ENCODE results near the gene MAP1LC3B.

The MAP1LC3B gene

GRCh38 chr16:87437327-87437726 lies 45.2 kb downstream of the MAP1LC3B start:
- TF ChIP-seq ZNF362 (tag by site-specific recombination; IDR thresholded peaks at IDR 0.05) (no peak), ZNF610 (tag by site-specific recombination; IDR thresholded peaks at IDR 0.05; ENCODE audit: borderline replicate concordance) (no peak), ZNF324 (tag by site-specific recombination; IDR thresholded peaks at IDR 0.05) (no peak), ZNF214 (tag by site-specific recombination; IDR thresholded peaks at IDR 0.05; ENCODE audit: borderline replicate concordance) (no peak), ZNF571 (tag by site-specific recombination; IDR thresholded peaks at IDR 0.05) (no peak), ZNF768 (tag by site-specific recombination; IDR thresholded peaks at IDR 0.05) (no peak), ZNF350 (tag by site-specific recombination; IDR thresholded peaks at IDR 0.05) (no peak), ZNF157 (tag by site-specific recombination; IDR thresholded peaks at IDR 0.05) (no peak), ZNF785 (tag by site-specific recombination; IDR thresholded peaks at IDR 0.05) (no peak), ZNF248 (tag by site-specific recombination; IDR thresholded peaks at IDR 0.05) (no peak), EGR2 (tag by site-specific recombination; IDR thresholded peaks at IDR 0.05; ENCODE audit: low read depth) (no peak), ZNF302 (tag by site-specific recombination; IDR thresholded peaks at IDR 0.05; ENCODE audit: low read depth) (no peak), HOXC10 (CRISPR knock-in tag; IDR thresholded peaks at IDR 0.05) (no peak), ZNF621 (tag by site-specific recombination; IDR thresholded peaks at IDR 0.05) (no peak), ZNF391 (tag by site-specific recombination; IDR thresholded peaks at IDR 0.05; ENCODE audit: borderline replicate concordance, low read depth) (no peak), ZNF121 (tag by site-specific recombination; IDR thresholded peaks at IDR 0.05) (no peak), RBAK (tag by site-specific recombination; IDR thresholded peaks at IDR 0.05) (no peak)
- TF ChIP-seq, protein P1, sequence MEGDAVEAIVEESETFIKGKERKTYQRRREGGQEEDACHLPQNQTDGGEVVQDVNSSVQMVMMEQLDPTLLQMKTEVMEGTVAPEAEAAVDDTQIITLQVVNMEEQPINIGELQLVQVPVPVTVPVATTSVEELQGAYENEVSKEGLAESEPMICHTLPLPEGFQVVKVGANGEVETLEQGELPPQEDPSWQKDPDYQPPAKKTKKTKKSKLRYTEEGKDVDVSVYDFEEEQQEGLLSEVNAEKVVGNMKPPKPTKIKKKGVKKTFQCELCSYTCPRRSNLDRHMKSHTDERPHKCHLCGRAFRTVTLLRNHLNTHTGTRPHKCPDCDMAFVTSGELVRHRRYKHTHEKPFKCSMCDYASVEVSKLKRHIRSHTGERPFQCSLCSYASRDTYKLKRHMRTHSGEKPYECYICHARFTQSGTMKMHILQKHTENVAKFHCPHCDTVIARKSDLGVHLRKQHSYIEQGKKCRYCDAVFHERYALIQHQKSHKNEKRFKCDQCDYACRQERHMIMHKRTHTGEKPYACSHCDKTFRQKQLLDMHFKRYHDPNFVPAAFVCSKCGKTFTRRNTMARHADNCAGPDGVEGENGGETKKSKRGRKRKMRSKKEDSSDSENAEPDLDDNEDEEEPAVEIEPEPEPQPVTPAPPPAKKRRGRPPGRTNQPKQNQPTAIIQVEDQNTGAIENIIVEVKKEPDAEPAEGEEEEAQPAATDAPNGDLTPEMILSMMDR (tag by site-specific recombination; IDR thresholded peaks at IDR 0.05): no peak
- TF ChIP-seq, protein P2, sequence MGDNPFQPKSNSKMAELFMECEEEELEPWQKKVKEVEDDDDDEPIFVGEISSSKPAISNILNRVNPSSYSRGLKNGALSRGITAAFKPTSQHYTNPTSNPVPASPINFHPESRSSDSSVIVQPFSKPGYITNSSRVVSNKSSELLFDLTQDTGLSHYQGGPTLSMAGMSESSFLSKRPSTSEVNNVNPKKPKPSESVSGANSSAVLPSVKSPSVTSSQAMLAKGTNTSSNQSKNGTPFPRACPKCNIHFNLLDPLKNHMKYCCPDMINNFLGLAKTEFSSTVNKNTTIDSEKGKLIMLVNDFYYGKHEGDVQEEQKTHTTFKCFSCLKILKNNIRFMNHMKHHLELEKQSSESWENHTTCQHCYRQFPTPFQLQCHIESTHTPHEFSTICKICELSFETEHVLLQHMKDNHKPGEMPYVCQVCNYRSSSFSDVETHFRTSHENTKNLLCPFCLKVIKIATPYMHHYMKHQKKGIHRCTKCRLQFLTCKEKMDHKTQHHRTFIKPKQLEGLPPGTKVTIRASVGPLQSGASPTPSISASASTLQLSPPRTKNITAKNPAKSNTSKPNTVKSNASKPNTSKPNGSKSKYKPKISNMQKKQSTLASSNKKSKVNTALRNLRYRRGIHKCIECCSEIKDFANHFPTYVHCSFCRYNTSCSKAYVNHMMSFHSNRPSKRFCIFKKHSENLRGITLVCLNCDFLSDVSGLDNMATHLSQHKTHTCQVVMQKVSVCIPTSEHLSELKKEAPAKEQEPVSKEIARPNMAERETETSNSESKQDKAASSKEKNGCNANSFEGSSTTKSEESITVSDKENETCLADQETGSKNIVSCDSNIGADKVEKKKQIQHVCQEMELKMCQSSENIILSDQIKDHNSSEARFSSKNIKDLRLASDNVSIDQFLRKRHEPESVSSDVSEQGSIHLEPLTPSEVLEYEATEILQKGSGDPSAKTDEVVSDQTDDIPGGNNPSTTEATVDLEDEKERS (tag by site-specific recombination; IDR thresholded peaks at IDR 0.05): no peak
- Histone ChIP-seq H3K36me3 (ENCODE audit: control insufficient read depth in 2 of 2, insufficient read depth in 1 of 2, low read length in 2 of 2) (peaks cover 0 to 12% of the 10 kb centered on the region in 2 experiments; a peak in 2 of 3 replicates), H3K4me3 (ENCODE audit: low read depth, low read length) (no peak overlapping the region), H3K27ac (ENCODE audit: extremely low read depth, low read depth, low read length) (no peak overlapping the region), H3K9me3 (ENCODE audit: control insufficient read depth, insufficient read depth, low read depth, low read length) (no peaks in the 10 kb centered on the region), H3K4me1 (ENCODE audit: control insufficient read depth, insufficient read depth, low read length) (peaks cover 3% of the 10 kb centered on the region; the same call in 1 of the 2 replicates)
- CTCF ChIA-PET: interaction anchor here (0.7 to 1.2 kb wide), 2 partner anchors 11 to 24 kb away, joined by 3 to 5 read pairs; no protein-coding TSS in a partner anchor
- POLR2A ChIA-PET: interaction anchor here (0.7 kb wide), 1 partner anchor 19 kb away, joined by 7 read pairs; no protein-coding TSS in a partner anchor

GRCh38 chr16:87437911-87438610 lies 45.9 kb downstream of the MAP1LC3B start:
- POLR2A ChIA-PET: no interaction called here
- CTCF ChIA-PET: interaction anchor here (0.7 to 1.2 kb wide), 3 partner anchors 19 to 87 kb away, joined by 3 to 5 read pairs (median 3); no protein-coding TSS in a partner anchor
- Histone ChIP-seq H3K4me1 (ENCODE audit: control insufficient read depth, insufficient read depth, low read length) (peaks cover 3% of the 10 kb centered on the region; the same call in 1 of the 2 replicates), H3K27ac (ENCODE audit: extremely low read depth, low read depth, low read length) (no peak overlapping the region), H3K36me3 (ENCODE audit: control insufficient read depth in 2 of 2, insufficient read depth in 1 of 2, low read length in 2 of 2) (peaks cover 0 to 9% of the 10 kb centered on the region in 2 experiments; a peak in 2 of 3 replicates), H3K9me3 (ENCODE audit: control insufficient read depth, insufficient read depth, low read depth, low read length) (no peaks in the 10 kb centered on the region), H3K4me3 (ENCODE audit: low read depth, low read length) (no peak overlapping the region)
- TF ChIP-seq, protein P3, sequence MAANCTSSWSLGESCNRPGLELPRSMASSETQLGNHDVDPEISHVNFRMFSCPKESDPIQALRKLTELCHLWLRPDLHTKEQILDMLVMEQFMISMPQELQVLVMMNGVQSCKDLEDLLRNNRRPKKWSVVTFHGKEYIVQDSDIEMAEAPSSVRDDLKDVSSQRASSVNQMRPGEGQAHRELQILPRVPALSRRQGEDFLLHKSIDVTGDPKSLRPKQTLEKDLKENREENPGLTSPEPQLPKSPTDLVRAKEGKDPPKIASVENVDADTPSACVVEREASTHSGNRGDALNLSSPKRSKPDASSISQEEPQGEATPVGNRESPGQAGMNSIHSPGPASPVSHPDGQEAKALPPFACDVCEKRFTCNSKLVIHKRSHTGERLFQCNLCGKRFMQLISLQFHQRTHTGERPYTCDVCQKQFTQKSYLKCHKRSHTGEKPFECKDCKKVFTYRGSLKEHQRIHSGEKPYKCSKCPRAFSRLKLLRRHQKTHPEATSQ (tag by site-specific recombination; IDR thresholded peaks at IDR 0.05): no peak
- no peak for TF ChIP-seq ZBTB10 (tag by site-specific recombination; IDR thresholded peaks at IDR 0.05)
- TF ChIP-seq, protein P1 (tag by site-specific recombination; IDR thresholded peaks at IDR 0.05): peak; percentile 27; the same call in 1 of the 2 replicates
